Left ventricle myocardium superior (tissue), 1 donor: ENCODE data around the gene RNF166. TPM values are rescaled to one million over a fixed set of nuclear protein-coding genes. Genes with fewer than 3 reads are reported as not detected.

Experiments
- ATAC-seq: fragments of 200-7000 bp; cut with Tn5 transposase; one replicate; pipeline ENCODE4 v1.9.1; 2020; ENCODE audit warnings: mild to moderate bottlenecking, moderate library complexity
- DNase-seq: peaks from one replicate; pipeline ENCODE4 v3.0.0-alpha.2; 2020
- intact Hi-C: fragments of 100-400 bp; cut with micrococcal nuclease; formaldehyde crosslinking; loops from one replicate; pipeline ENCODE4 v1.11.0; 2022
- total RNA-seq: library from RNA; stranded (reverse); fragmentation: NEBNext Ultra II Directional; extraction: Animal tissue kit (Norgen Biotek cat#: 25700); gene quantifications from one replicate; pipeline ENCODE4 v1.2.1, GENCODE V29; 2021
- donor health status: DM: no; HTN: yes; CAD: no; lungs with severe emphysema.

RNF166 gene
- total RNA-seq, 1 donor from 2014 or later = 16.2 TPM

DNA sequence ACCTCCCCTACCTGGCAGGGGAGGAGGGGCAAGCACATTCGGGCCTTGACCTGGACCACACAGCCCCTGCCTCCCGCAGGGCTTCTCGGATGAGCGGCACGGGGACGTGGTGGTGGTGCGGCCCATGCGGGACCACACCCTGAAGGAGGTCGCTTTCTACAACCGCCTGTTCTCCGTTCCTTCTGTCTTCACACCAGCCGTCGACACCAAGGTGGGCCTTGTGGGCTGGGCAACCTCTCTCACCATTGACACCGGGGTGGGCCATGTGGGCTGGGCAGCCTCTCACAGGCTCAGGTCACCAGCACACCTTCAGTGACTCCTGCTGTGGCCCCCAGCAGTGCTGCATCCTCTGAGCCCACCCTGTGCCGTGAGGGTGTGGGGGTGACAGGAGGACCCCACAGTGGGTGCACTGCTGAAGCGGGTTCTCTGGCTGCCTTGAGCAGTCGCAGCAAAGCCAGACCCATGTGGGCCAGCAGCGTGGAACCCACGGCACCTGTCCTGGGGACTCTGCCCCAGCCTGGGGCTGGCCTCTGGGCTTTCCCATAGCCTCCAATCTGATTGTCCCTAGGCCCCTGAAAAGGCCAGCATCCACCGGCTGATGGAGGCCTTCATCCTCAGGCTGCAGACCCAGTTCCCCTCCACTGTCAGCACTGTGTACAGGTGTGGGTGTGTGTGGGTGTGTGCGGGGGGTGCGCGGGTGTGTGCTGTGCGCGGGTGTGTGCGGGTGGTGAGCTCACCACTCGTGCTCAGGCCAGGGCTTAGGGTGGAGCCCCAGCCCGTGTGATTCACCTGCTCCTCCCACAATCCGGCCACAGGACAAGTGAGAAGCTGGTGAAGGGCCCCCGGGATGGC, 7.6 kb upstream of the RNF166 start:
- intact Hi-C loops = no loop called here
- DNase-seq = no peak
- no peak for ATAC-seq

DNA sequence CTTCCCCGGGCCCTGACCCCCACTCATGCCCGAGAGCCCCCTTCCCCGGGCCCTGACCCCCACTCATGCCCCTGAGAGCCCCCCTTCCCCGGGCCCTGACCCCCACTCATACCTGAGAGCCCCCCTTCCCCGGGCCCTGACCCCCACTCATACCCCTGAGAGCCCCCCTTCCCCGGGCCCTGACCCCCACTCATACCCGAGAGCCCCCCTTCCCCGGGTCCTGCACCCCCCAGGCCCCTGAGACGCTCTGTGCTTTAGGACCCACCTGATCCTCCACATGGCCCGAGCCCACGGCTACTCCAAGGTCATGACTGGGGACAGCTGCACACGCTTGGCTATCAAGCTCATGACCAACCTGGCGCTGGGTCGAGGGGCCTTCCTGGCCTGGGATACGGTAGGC, 6.8 kb upstream of the RNF166 start:
- ATAC-seq (no peak), DNase-seq (no peak)
- intact Hi-C loops = no loop called here

- DNase-seq = no peak
- no peak for ATAC-seq
- intact Hi-C loops = no loop called here
Observed at GRCh38 chr16:88712362-88712979, 6.3 kb upstream of the RNF166 start.

- intact Hi-C loops = no loop called here
- DNase-seq = no peak
- no peak for ATAC-seq
Observed at GRCh38 chr16:88711750-88712340, 5.6 kb upstream of the RNF166 start.

GRCh38 chr16:88710556-88710955, 4.3 kb upstream of the RNF166 start:
- DNase-seq (no peak), ATAC-seq (no peak)
- intact Hi-C loops = no loop called here

DNA sequence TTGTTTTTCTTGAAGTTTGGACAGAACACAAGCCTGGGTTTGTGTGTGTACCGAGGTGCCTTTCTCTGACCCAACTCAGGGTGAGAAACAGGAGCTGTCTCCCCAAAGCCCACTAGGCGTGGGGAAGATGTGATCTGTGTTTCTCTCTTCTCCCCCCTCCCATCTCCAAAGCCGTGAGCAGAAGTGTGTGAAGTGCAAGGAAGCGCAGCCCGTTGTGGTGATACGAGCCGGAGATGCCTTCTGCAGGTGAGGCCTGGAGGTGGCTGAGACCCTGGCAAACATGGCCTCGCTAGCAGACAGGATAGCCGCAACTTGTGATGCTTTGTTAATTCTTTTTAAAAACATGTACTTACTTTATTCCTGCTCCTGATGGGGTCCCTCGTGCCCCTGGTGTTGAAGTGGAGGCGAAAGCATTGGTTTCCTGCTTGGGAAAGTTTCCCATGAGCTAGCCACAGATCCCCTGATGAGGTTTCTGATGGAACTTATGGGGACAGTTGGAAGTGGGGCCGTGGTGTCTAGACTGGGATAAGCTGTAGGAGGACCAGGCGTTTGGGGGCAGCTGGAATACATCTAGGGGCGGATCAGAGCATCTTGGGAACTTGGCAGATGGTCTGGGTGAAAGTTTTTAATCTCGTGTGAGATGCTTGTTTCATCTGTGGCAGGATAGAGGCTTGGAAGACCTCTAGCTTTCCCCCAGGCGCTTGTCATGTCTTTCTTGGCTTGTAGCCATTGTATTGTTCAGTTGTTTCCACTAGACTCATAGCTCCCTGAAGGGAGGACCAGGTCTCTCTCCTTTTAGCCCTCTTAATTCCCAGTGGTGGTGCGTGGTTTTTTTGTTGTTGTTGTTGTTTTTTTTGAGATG, 988 bp upstream of the RNF166 start:
- DNase-seq (no peak), ATAC-seq (no peak)
- intact Hi-C loops = no loop called here

DNA sequence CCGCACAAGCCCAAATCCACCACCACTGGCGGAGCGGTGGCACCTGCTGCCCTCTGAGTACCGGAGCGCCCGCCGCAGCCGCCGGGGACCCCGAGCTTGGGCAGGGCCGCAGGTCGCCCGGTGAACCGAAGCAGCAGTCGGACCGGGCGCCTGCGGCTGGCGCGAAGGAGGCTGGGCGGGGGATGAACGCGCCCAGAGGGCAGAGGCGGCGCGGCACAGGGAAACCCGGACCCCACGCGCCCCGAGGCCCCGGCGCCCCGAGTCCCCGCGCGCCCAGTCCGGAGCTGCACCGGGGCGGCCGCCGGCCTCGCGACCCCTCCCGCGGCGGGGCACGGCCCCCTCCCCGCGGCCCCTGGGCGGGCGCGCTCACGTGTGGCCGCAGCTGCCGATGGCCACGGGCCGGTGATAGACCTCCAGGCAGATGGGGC, 393 bp downstream of the RNF166 start:
- DNase-seq = no peak
- intact Hi-C loops = no loop called here
- peak; percentile 19 for ATAC-seq

- DNase-seq (no peak), ATAC-seq (no peak)
- intact Hi-C loops = no loop called here
Observed at GRCh38 chr16:88705076-88705684, 1.0 kb downstream of the RNF166 start.

- ATAC-seq (peak; percentile 7), DNase-seq (peak; percentile 67)
- intact Hi-C loops = no loop called here
Observed at GRCh38 chr16:88703486-88704309, 2.5 kb downstream of the RNF166 start.

GRCh38 chr16:88702371-88703210, 3.6 kb downstream of the RNF166 start:
- no peak for ATAC-seq
- intact Hi-C loops = no loop called here
- peak; percentile 29 for DNase-seq

DNA sequence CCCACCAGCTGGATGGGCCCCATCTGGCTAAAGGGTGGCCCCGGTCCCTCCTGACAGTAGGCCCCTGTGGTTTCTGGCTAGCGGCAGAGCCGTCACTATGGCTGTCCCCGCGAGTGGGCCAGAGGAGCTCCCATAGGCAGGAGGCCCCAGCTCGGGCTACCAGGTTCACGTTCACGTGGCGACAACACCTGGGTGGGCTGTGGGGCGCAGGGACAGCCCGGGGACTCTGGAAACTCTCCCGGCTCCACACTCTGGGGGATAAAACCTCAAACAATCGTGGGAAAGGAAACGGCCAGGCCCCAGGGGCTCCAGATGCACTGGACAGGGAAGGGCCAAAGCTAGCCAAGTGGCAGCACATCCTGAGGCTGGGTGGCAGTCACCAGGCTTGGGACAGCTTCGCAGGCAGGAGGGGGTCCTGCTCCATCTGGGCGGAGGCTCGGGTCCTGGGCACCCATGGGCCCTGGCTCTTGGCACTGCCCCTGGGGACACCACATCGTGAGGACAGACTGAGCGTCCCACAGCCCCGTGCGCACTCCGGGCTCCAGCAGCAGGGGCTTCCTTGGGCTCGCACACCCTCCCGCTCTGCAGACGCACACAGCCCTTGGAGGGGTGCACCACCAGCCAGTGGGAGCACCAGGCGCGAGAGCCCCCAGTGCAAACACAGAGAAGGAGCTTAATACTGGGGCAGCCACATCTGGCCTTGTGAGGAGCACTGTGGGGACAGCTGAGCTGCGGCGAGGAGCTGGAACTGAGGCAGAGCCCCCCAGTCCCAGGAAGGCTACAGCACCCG, 4.4 kb downstream of the RNF166 start:
- intact Hi-C loops = no loop called here
- DNase-seq = peak; percentile 33
- ATAC-seq = no peak

DNA sequence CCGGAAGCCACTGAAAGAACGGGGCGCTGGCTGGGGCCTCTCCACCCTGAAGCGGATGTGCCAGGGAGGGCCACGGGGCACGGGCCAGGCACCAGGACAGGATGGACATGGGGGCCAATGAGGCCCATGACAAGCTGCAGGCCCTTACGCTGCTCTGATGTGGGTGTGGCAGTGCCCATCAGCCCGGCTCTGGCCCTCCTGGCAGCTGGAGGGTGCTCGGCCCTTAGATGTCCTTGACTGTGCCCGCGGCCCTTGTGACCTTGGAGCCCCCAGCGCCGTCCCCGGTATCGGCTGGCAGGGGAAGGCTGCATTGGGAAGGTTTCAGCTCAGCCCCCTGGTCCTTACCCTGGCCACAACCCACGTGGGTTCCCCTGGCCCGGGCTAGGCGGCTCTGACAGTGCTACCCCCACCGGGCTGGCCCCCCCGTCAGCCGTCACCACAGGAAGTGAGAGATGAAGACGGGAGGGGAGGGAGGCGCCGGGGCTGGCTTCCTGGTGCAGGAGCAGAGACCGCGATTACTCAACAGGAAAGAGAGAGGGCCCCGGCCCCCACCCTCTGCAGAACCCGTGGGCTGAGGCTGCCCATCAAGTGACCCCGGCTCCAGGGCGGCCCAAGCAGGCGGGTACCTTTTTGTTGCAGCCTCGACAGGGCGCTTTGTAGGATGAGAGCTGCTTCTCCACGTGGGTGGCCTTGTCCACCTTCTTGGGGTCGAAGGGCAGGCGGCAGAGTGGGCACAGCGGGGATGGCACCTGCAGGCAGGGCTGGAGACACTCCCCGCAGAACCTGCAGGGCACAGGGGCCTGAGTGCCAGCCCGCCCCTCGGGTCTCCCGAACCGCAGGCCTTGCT, 5.3 kb downstream of the RNF166 start:
- DNase-seq (peak; percentile 93), ATAC-seq (peak; percentile 80)
- intact Hi-C loops = no loop called here

DNA sequence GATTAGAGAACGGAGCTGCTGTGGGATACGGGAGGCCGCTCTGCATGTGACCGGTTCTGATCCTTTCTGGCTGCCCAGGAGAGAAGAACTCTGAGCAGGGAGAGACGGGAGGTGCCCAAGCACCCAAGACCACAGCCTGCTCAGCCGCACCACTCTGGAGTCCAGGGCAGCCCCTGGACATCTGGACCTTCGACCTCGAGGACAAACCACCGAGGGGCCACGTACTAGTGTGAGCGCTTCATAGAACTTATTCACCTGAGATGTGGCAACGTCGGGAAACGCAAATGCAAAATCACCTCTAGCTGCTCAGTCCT, 5.9 kb downstream of the RNF166 start:
- intact Hi-C loops = no loop called here
- DNase-seq (no peak), ATAC-seq (no peak)

DNA sequence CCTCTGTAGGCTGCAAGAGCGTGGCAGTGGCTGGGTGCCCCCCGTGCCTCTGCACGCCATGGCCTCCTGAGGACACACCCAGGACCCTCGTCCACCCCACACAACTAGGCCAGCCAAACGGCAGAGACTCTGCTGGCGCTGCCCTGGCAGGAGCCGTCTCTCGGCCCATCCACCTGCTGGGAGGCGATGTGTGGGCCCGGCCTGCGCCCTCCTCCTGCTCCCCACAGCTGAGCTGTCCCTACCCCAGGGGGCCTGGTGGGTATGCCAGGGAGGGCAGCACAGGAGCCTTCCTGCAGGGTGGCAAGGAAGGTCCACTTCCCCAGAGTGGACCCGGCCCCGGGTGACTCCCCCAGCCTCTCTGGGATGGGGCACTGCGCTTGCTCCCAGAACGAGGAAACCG, 7.0 kb downstream of the RNF166 start:
- ATAC-seq = no peak
- intact Hi-C loops = no loop called here

GRCh38 chr16:88698646-88699045, 7.6 kb downstream of the RNF166 start:
- DNase-seq (no peak), ATAC-seq (no peak)
- intact Hi-C loops = no loop called here

More for the DNA sequence above, 7.0 kb downstream of the RNF166 start:
- DNase-seq = no peak
